Body of pancreas (tissue), 4 donors: ENCODE measurements around the gene IL17RE. TPM values are rescaled to one million over a fixed set of nuclear protein-coding genes. Genes with fewer than 3 reads are reported as not detected.
A peak's percentile ranks its signal among the peaks of the same experiment; 100 is the strongest.
"Not testable (repeated sequence)": the region's sequence is repeated elsewhere in the genome, so short reads cannot be mapped to it uniquely, and the experiment has no call there.

Experiments used
- ATAC-seq: fragments of 150-250 bp; one replicate; pipeline ENCODE4 v1.9.1; 2016
- DNase-seq, 4 donors: peaks; one replicate each; pipeline ENCODE4 v3.0.0-alpha.2; 2019
- H3K27ac ChIP-seq, 4 donors: fragments of 200-600 bp; sonication (generic); 1 replicate in 3 of 4; 2 replicates in 1 of 4; pipeline versions ENCODE4 v1.5.1 to v1.6.1; 2016 to 2019; ENCODE audit warnings: mild to moderate bottlenecking in 1 of 4, mixed read lengths in 1 of 4, moderate library complexity in 1 of 4
- H3K27me3 ChIP-seq, 2 donors: fragments of 200-600 bp; sonication (generic); one replicate each; pipeline ENCODE4 v1.6.0; 2016; ENCODE audit warnings: mild to moderate bottlenecking in 1 of 2
- H3K36me3 ChIP-seq, 2 donors: fragments of 200-600 bp; sonication (generic); replicated peaks in 1 of 2; 2 replicates each; pipeline ENCODE4 v1.5.1; 2016; ENCODE audit warnings: low read depth in 2 of 2; ENCODE audit not compliant: insufficient read depth in 1 of 2
- H3K4me1 ChIP-seq: fragments of 200-600 bp; sonication (generic); one replicate; pipeline ENCODE4 v1.6.0; 2016
- H3K4me3 ChIP-seq, 2 donors: fragments of 200-600 bp; sonication (generic); 1 replicate in 1 of 2; 2 replicates in 1 of 2; pipeline ENCODE4 v1.5.1; 2016 to 2019
- H3K9me3 ChIP-seq, 3 donors: fragments of 200-600 bp; sonication (generic); 1 replicate in 2 of 3; 2 replicates in 1 of 3; pipeline ENCODE4 v1.5.1; 2016
- CTCF ChIP-seq, 7 experiments: fragments of 450-650 bp in 4 of 7; fragments of 200-600 bp in 3 of 7; sonication (generic) in 3 of 7; IDR thresholded peaks; one replicate each; pipeline ENCODE4 v1.5.1; 2016 to 2019; ENCODE audit warnings: antibody characterized with exemption in 7 of 7
- POLR2A ChIP-seq, 3 donors: fragments of 450-650 bp; IDR thresholded peaks; one replicate each; pipeline ENCODE4 v1.6.1; 2016; ENCODE audit warnings: antibody characterized with exemption in 3 of 3, mild to moderate bottlenecking in 2 of 3
- WGBS, 2 donors: methylation state at CpG; one replicate each; pipeline ENCODE4 v1.1.5; 2017; 5-methylcytosine and 5-hydroxymethylcytosine counted together
- intact Hi-C: fragments of 100-400 bp; cut with DNase I; formaldehyde crosslinking; loops from one replicate; pipeline ENCODE4 v1.15.1; 2023
- total RNA-seq, 2 donors: library from RNA; depleted of rRNA; stranded (reverse); fragments of >200 nt; gene quantifications; one replicate each; pipeline ENCODE4 v1.1.0, GENCODE V29; 2016

Gene IL17RE
- total RNA-seq, 2 donors from 2014 or later: 10.9 to 18.2 TPM

- peaks cover 12% of the 10 kb centered on the region for H3K4me1 ChIP-seq
- DNase-seq: no peak
- ATAC-seq: no peak
- peak overlapping the region; percentile 88 to 100 for H3K4me3 ChIP-seq
- peak overlapping the region; percentile 88 to 96 (median 92) for H3K27ac ChIP-seq
- no peaks in the 10 kb centered on the region for H3K27me3 ChIP-seq
- H3K9me3 ChIP-seq: no peaks in the 10 kb centered on the region
- no peaks in the 10 kb centered on the region for H3K36me3 ChIP-seq
- WGBS, 2 donors: 7 to 9% methylated on average over 7 to 12 of the region's 12 CpGs
- intact Hi-C loops: no loop called here
- TF ChIP-seq POLR2A (IDR thresholded peaks at IDR 0.05) (no peak), CTCF (IDR thresholded peaks at IDR 0.05) (no peak)
These were observed 11.5 kb upstream of the IL17RE start for GRCh38 chr3:9891072-9891622.

- Histone ChIP-seq H3K4me3 (no peak overlapping the region), H3K27me3 (no peaks in the 10 kb centered on the region), H3K4me1 (peaks cover 35% of the 10 kb centered on the region), H3K9me3 (no peaks in the 10 kb centered on the region), H3K36me3 (no peaks in the 10 kb centered on the region), H3K27ac (no peak overlapping the region)
- intact Hi-C loops: no loop called here
- WGBS, 2 donors: 80 to 88% methylated on average over 1 of the region's 1 CpG
- TF ChIP-seq CTCF (IDR thresholded peaks at IDR 0.05): no peak
- TF ChIP-seq POLR2A (IDR thresholded peaks at IDR 0.05): no peak
- DNase-seq (no peak), ATAC-seq (no peak)
These were observed 8.9 kb upstream of the IL17RE start for GRCh38 chr3:9893739-9894138.

GRCh38 chr3:9895715-9896114, 6.9 kb upstream of the IL17RE start:
- WGBS, 2 donors: 95 to 98% methylated on average over 2 to 3 of the region's 3 CpGs
- H3K27ac ChIP-seq, DNase-seq, H3K4me3 ChIP-seq, H3K36me3 ChIP-seq, H3K27me3 ChIP-seq, ATAC-seq, intact Hi-C loops, H3K9me3 ChIP-seq: not testable (repeated sequence)
- H3K4me1 ChIP-seq: peaks cover 52% of the 10 kb centered on the region

- H3K4me3 ChIP-seq, ATAC-seq, intact Hi-C loops, H3K9me3 ChIP-seq, DNase-seq, H3K27me3 ChIP-seq, H3K36me3 ChIP-seq: not testable (repeated sequence)
- H3K4me1 ChIP-seq: peaks cover 58% of the 10 kb centered on the region
- peak overlapping the region in 3 of 4 donors; percentile 85 for H3K27ac ChIP-seq
- WGBS, 2 donors: 87 to 95% methylated on average over 9 to 10 of the region's 10 CpGs
These were observed 5.8 kb upstream of the IL17RE start for GRCh38 chr3:9896755-9897407.

GRCh38 chr3:9897408-9898372, 5.0 kb upstream of the IL17RE start:
- 15 to 32% methylated on average over 4 of the region's 4 CpGs for WGBS, 2 donors
- peaks cover 61% of the 10 kb centered on the region for H3K4me1 ChIP-seq
- ATAC-seq (peak; percentile 90), DNase-seq (peak; percentile 78 to 93 (median 90))
- H3K4me3 ChIP-seq: no peak overlapping the region
- no peaks in the 10 kb centered on the region for H3K27me3 ChIP-seq
- intact Hi-C loops: no loop called here
- H3K27ac ChIP-seq: peak overlapping the region; percentile 68 to 85 (median 85)
- TF ChIP-seq POLR2A (IDR thresholded peaks at IDR 0.05) (peak in 2 of 3 donors; percentile 22 to 23), CTCF (IDR thresholded peaks at IDR 0.05) (no peak)
- H3K9me3 ChIP-seq: no peaks in the 10 kb centered on the region
- H3K36me3 ChIP-seq: no peaks in the 10 kb centered on the region
